Tibial artery (tissue), 4 donors: ENCODE measurements around the gene TOR2A.

Experiments
- DNase-seq, 2 donors: peaks; one replicate each; pipeline ENCODE4 v3.0.0-alpha.2; 2019
- H3K27ac ChIP-seq, 2 donors: fragments of 200-600 bp; sonication (generic) in 1 of 2; 1 replicate in 1 of 2; 2 replicates in 1 of 2; pipeline ENCODE4 v1.5.1; 2018 to 2019; ENCODE audit warnings: mild to moderate bottlenecking in 1 of 2
- H3K27me3 ChIP-seq, 2 donors: fragments of 200-600 bp; sonication (generic) in 1 of 2; one replicate each; pipeline versions ENCODE4 v1.5.1 to v1.6.0; 2016 to 2019
- H3K36me3 ChIP-seq, 3 donors: fragments of 200-600 bp; sonication (generic) in 2 of 3; one replicate each; pipeline ENCODE4 v1.5.1; 2016 to 2019; ENCODE audit warnings: mild to moderate bottlenecking in 2 of 3
- H3K4me1 ChIP-seq, 4 donors: fragments of 200-600 bp; sonication (generic) in 2 of 4; 1 replicate in 3 of 4; 2 replicates in 1 of 4; pipeline ENCODE4 v1.5.1; 2016 to 2019
- H3K4me3 ChIP-seq, 2 donors: fragments of 200-600 bp; sonication (generic) in 1 of 2; 1 replicate in 1 of 2; 2 replicates in 1 of 2; pipeline ENCODE4 v1.5.1; 2018 to 2019; ENCODE audit warnings: mild to moderate bottlenecking in 2 of 2
- H3K9me3 ChIP-seq, 3 donors: fragments of 200-600 bp; sonication (generic) in 1 of 3; one replicate each; pipeline ENCODE4 v1.5.1; 2016 to 2019
- CTCF ChIP-seq, 2 experiments: fragments of 200-600 bp in 1 of 2; fragments of 450-650 bp in 1 of 2; IDR thresholded peaks; one replicate each; pipeline ENCODE4 v1.5.1; 2017 to 2019; ENCODE audit warnings: antibody characterized with exemption in 2 of 2, mild to moderate bottlenecking in 1 of 2, moderate library complexity in 1 of 2
- intact Hi-C: fragments of 100-400 bp; cut with DNase I; formaldehyde crosslinking; loops from one replicate; pipeline ENCODE4 v1.15.0; 2023; ENCODE audit warnings: low total_unique reads

Gene TOR2A

GRCh38 chr9:127684576-127684975 is 50.5 kb downstream of the TOR2A start:
- no peaks in the 10 kb centered on the region for H3K9me3 ChIP-seq
- peaks cover 32 to 97% (median 80%) of the 10 kb centered on the region in 3 donors for H3K36me3 ChIP-seq
- DNase-seq, result no peak
- H3K4me1 ChIP-seq, result no peaks in the 10 kb centered on the region
- intact Hi-C loops, result no loop called here
- TF ChIP-seq CTCF (IDR thresholded peaks at IDR 0.05), result no peak
- no peak overlapping the region for H3K27ac ChIP-seq
- no peaks in the 10 kb centered on the region for H3K27me3 ChIP-seq
- H3K4me3 ChIP-seq, result no peak overlapping the region

GRCh38 chr9:127683723-127684122 is 51.4 kb downstream of the TOR2A start:
- Histone ChIP-seq H3K27me3 (no peaks in the 10 kb centered on the region), H3K36me3 (peaks cover 37 to 97% (median 77%) of the 10 kb centered on the region in 3 donors), H3K27ac (no peak overlapping the region), H3K4me3 (no peak overlapping the region), H3K9me3 (no peaks in the 10 kb centered on the region), H3K4me1 (no peaks in the 10 kb centered on the region)
- no peak for DNase-seq
- TF ChIP-seq CTCF (IDR thresholded peaks at IDR 0.05), result no peak
- intact Hi-C loops, result no loop called here

GRCh38 chr9:127682351-127683136 is 52.5 kb downstream of the TOR2A start:
- intact Hi-C loops, result no loop called here
- no peak overlapping the region for H3K27ac ChIP-seq

More at GRCh38 chr9:127682351-127683136, 52.5 kb downstream of the TOR2A start:
- no peak overlapping the region for H3K4me3 ChIP-seq
- TF ChIP-seq CTCF (IDR thresholded peaks at IDR 0.05), result no peak
- no peaks in the 10 kb centered on the region for H3K9me3 ChIP-seq
- no peak for DNase-seq
- H3K27me3 ChIP-seq, result no peaks in the 10 kb centered on the region
- peaks cover 37 to 95% (median 82%) of the 10 kb centered on the region in 3 donors for H3K36me3 ChIP-seq
- H3K4me1 ChIP-seq, result no peaks in the 10 kb centered on the region
